Colonic mucosa (tissue), 4 donors: ENCODE results near the gene STAG3. TPM values are rescaled to one million over a fixed set of nuclear protein-coding genes. Genes with fewer than 3 reads are reported as not detected.
"Not testable (repeated sequence)": the region's sequence is repeated elsewhere in the genome, so short reads cannot be mapped to it uniquely, and the experiment has no call there.

ENCODE experiments used
- DNase-seq: peaks from one replicate; pipeline ENCODE4 v3.0.0-alpha.2; 2020
- H3K27ac ChIP-seq: fragments of 200-600 bp; one replicate; pipeline ENCODE4 v1.8.0; 2021
- H3K27me3 ChIP-seq: fragments of 200-600 bp; one replicate; pipeline ENCODE4 v1.8.0; 2021
- H3K36me3 ChIP-seq: fragments of 200-600 bp; one replicate; pipeline ENCODE4 v1.8.0; 2021
- H3K4me1 ChIP-seq: fragments of 200-600 bp; one replicate; pipeline ENCODE4 v1.8.0; 2021; ENCODE audit warnings: mild to moderate bottlenecking
- H3K4me3 ChIP-seq: fragments of 200-600 bp; one replicate; pipeline ENCODE4 v1.8.0; 2021
- H3K9ac ChIP-seq, 2 donors: one replicate each; pipeline ENCODE4 v1.7.0; 2013; ENCODE audit warnings: control low read depth in 2 of 2, low read depth in 2 of 2, low read length in 2 of 2
- H3K9me3 ChIP-seq: fragments of 200-600 bp; one replicate; pipeline ENCODE4 v1.8.0; 2021
- intact Hi-C: fragments of 100-400 bp; cut with DNase I; formaldehyde crosslinking; loops from one replicate; pipeline ENCODE4 v1.14.1; 2022
- total RNA-seq, 2 donors: library from RNA; stranded (reverse); fragmentation: NEBNext Ultra II Directional in 1 of 2; extraction: Animal tissue kit (Norgen Biotek cat#: 25700) in 1 of 2; gene quantifications; one replicate each; pipeline ENCODE4 v1.2.1, GENCODE V29; 2021
- TF ChIP-seq, protein P1 (sequence below): fragments of 200-600 bp; IDR thresholded peaks from one replicate; pipeline ENCODE4 v1.8.0; 2022; ENCODE audit warnings: antibody characterized with exemption, mild to moderate bottlenecking
- donor health status: healthy.
- donor health status: DM: no; HTN: no; CAD: no.
- donor health status: DM: no; HTN: no; CAD: no.

STAG3 gene
- total RNA-seq, 2 donors from 2014 or later, result 1.4 to 3.8 TPM

DNA sequence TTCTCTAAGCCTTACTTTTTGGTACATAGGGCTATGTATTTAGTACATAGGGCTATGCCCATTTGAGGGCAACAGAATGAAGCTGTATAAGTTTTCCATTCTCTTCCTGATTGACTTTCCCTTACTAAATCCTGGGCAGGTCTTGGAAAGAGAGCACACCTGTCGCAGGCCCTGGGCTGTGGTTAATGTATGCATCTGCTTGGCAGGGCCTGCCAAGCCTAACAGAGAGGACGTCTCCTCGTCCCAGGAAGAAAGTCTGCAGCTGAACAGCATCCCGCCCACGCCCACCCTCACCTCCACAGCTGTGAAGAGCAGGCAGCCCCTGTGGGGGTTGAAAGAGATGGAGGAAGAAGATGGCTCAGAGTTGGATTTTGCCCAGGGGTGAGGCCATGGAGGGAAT is 33.1 kb downstream of the STAG3 start:
- Histone ChIP-seq H3K9ac (no peak overlapping the region), H3K27ac (no peak overlapping the region), H3K4me3 (no peak overlapping the region), H3K9me3 (no peaks in the 10 kb centered on the region), H3K27me3 (no peaks in the 10 kb centered on the region), H3K4me1 (peaks cover 3% of the 10 kb centered on the region), H3K36me3 (no peaks in the 10 kb centered on the region)
- intact Hi-C loops, result loop anchor here (5.0 kb wide), 1 partner anchor 69 kb away; no protein-coding TSS in a partner anchor
- DNase-seq, result no peak
- TF ChIP-seq, protein P1, sequence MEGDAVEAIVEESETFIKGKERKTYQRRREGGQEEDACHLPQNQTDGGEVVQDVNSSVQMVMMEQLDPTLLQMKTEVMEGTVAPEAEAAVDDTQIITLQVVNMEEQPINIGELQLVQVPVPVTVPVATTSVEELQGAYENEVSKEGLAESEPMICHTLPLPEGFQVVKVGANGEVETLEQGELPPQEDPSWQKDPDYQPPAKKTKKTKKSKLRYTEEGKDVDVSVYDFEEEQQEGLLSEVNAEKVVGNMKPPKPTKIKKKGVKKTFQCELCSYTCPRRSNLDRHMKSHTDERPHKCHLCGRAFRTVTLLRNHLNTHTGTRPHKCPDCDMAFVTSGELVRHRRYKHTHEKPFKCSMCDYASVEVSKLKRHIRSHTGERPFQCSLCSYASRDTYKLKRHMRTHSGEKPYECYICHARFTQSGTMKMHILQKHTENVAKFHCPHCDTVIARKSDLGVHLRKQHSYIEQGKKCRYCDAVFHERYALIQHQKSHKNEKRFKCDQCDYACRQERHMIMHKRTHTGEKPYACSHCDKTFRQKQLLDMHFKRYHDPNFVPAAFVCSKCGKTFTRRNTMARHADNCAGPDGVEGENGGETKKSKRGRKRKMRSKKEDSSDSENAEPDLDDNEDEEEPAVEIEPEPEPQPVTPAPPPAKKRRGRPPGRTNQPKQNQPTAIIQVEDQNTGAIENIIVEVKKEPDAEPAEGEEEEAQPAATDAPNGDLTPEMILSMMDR, result no peak

DNA sequence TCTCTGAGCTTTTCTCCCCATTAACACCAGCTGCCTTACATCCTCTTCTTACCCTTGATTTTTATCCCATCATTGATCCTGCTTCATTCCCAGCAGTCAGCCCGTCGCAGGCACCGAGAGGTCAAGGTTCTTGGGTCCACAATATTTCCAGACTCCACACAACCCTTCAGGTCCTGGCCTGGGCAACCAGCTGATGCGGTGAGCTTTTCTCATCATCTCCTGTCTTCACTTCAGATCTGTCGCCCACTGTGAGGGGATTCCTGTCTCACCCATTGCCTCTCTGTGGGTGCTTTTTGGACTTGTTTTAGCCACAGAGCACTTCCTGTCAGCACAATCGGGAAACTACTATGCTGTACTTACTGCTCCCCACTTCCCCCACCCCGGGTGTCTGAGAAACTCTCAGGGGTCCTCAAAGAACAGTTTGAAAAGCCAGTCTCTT is 33.6 kb downstream of the STAG3 start:
- TF ChIP-seq, protein P1, result no peak
- no peak for DNase-seq
- no peaks in the 10 kb centered on the region for H3K9me3 ChIP-seq
- no peaks in the 10 kb centered on the region for H3K27me3 ChIP-seq
- intact Hi-C loops, result loop anchor here (5.0 kb wide), 1 partner anchor 69 kb away; no protein-coding TSS in a partner anchor
- H3K4me1 ChIP-seq, result peaks cover 3% of the 10 kb centered on the region
- no peak overlapping the region for H3K4me3 ChIP-seq
- H3K9ac ChIP-seq, result no peak overlapping the region
- no peaks in the 10 kb centered on the region for H3K36me3 ChIP-seq
- H3K27ac ChIP-seq, result no peak overlapping the region

DNA sequence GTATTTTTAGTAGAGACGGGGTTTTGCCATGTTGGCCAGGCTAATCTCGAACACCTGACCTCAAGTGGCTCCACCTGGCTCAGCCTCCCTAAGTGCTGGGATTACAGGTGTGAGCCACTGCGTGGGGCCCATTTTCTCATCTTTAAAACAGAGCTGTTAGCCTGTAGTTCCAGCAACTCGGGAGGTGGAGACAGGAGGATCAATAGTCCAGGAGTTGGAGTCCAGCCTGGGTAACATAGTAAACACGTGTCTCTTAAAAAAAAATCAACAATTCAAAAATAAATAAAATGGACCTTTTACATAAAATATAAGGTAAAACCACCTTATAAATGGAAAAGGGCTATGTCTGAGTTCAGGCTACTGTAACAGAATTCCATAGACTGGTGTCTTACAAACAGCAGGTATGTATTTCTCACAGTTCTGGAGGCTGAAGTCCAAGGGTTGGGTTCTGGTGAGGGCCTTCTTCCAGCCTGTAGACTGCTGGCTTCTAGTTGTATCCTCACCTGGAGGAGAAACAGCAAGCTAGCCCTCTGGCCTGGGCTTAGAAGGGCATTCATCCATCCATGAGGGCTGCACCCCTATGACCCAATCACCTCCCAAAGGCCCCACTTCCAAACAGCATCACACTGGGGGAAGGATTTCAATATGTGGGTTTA is 35.0 kb downstream of the STAG3 start:
- intact Hi-C loops, result loop anchor here (5.0 kb wide), 1 partner anchor 70 kb away; no protein-coding TSS in a partner anchor
- Histone ChIP-seq H3K4me3 (no peak overlapping the region), H3K27me3 (no peaks in the 10 kb centered on the region), H3K9ac (peak overlapping the region in 1 of 2 donors; percentile 1), H3K9me3 (no peaks in the 10 kb centered on the region), H3K4me1 (peaks cover 3% of the 10 kb centered on the region), H3K27ac (no peak overlapping the region), H3K36me3 (no peaks in the 10 kb centered on the region)
- DNase-seq, result no peak
- TF ChIP-seq, protein P1, result no peak

DNA sequence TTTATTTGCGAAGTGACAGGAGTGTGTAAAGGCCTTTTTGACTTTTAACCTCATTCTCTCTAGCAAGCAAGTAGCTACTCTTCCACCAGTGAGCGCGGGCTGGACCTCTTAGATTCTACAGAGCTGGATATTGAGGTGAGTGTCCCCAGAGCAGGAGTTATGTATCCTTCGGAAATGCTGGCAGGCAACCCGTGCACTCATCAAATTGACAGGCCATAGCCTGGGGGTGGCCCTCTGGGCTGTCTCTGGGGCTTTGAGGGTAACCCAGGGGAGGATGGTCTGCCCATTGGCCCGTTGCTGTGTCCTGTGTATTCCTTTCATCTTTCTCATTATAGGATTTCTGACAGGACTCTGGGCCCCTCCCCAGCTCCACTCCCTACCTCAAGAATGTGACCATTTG is 36.0 kb downstream of the STAG3 start:
- H3K4me3 ChIP-seq, result no peak overlapping the region
- TF ChIP-seq, protein P1, result no peak
- peaks cover 3% of the 10 kb centered on the region for H3K4me1 ChIP-seq
- no peaks in the 10 kb centered on the region for H3K9me3 ChIP-seq
- peak overlapping the region in 1 of 2 donors; percentile 1 for H3K9ac ChIP-seq
- H3K27me3 ChIP-seq, result no peaks in the 10 kb centered on the region
- no peaks in the 10 kb centered on the region for H3K36me3 ChIP-seq
- no peak overlapping the region for H3K27ac ChIP-seq
- no peak for DNase-seq
- intact Hi-C loops, result loop anchor here (5.0 kb wide), 1 partner anchor 71 kb away; no protein-coding TSS in a partner anchor

DNA sequence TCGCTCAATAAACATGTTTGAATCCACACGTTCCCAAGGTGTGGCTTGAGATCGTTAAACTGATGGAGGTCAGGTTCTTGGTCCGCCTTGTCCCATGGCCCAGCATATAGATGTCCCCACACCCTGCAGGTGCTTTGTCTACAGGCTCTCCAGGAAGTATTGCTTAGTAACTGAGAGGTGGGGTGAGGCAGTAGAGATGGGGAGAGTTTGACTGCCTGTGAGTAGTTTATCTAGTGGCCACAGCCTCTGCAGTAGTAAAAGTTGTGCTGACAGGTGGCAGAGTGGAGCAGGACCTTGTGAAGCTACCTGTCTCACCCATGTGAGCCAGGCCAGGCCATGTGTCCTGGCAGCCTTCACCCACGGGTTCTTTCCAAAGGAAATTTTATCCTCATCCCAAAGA is 36.6 kb downstream of the STAG3 start:
- H3K9me3 ChIP-seq, H3K9ac ChIP-seq, H3K4me1 ChIP-seq, H3K4me3 ChIP-seq, H3K27ac ChIP-seq, H3K36me3 ChIP-seq, H3K27me3 ChIP-seq: not testable (repeated sequence)
- intact Hi-C loops, result loop anchor here (5.0 kb wide), 1 partner anchor 72 kb away; no protein-coding TSS in a partner anchor
- DNase-seq, result peak; percentile 75

DNA sequence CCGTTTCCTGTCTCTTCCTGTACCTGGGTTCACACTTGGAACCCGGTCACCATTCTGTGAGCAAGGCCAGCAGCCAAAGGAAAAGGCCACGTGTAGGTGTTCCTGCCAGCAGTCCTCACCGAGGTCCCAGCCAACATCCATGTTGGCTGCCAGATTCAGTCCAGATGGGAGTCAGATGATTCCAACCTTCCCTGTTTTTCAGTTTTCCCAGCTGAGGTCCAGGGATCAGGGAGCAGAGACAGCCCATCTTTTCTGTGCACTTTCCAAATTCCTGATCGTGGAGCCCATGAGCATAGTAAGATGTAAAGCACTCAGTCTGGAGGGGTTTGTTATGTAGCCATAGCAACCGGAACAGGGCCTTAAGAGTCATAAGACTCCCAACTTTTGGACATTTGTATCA is 38.2 kb downstream of the STAG3 start:
- Histone ChIP-seq H3K9me3 (no peaks in the 10 kb centered on the region), H3K36me3 (no peaks in the 10 kb centered on the region), H3K4me3 (no peak overlapping the region), H3K9ac (no peak overlapping the region), H3K4me1 (no peaks in the 10 kb centered on the region), H3K27me3 (no peaks in the 10 kb centered on the region), H3K27ac (no peak overlapping the region)
- TF ChIP-seq, protein P1, result no peak
- no peak for DNase-seq
- intact Hi-C loops, result no loop called here
